Activated T-cell treated with anti-CD3 and anti-CD28 coated beads, Interleukin-2, amount 50 U/mL, for 72 hours (primary cell): ENCODE results near the gene TEX2. TPM values are rescaled to one million over a fixed set of nuclear protein-coding genes. Genes with fewer than 3 reads are reported as not detected.
"Not testable (repeated sequence)": the region's sequence is repeated elsewhere in the genome, so short reads cannot be mapped to it uniquely, and the experiment has no call there.

Experiments
- ATAC-seq, 2 donors: fragments of 150-1000 bp; cut with Tn5 transposase; replicated peaks in 1 of 2; 2 replicates each; pipeline ENCODE4 v1.10.0; 2021; ENCODE audit warnings: moderate library complexity in 2 of 2, mild to moderate bottlenecking in 1 of 2
- DNase-seq, 2 donors: peaks; one replicate each; pipeline ENCODE4 v3.0.0; 2021 to 2022; ENCODE audit warnings: mixed read lengths in 1 of 2
- H3K27ac Mint-ChIP-seq: one replicate; pipeline ENCODE4 v1.8.0; 2022; ENCODE audit warnings: mild to moderate bottlenecking, moderate library complexity, mixed read lengths
- H3K27me3 Mint-ChIP-seq: one replicate; pipeline ENCODE4 v1.8.0; 2022; ENCODE audit warnings: low read depth, mixed read lengths
- H3K36me3 Mint-ChIP-seq, 2 donors: one replicate each; pipeline ENCODE4 v1.8.0; 2022; ENCODE audit warnings: mixed read lengths in 2 of 2, mild to moderate bottlenecking in 1 of 2; ENCODE audit not compliant: insufficient read depth in 2 of 2
- H3K4me1 Mint-ChIP-seq: one replicate; pipeline ENCODE4 v1.8.0; 2022; ENCODE audit warnings: low read depth, mixed read lengths
- H3K4me3 Mint-ChIP-seq, 2 donors: one replicate each; pipeline ENCODE4 v1.8.0; 2022; ENCODE audit warnings: mild to moderate bottlenecking in 2 of 2, mixed read lengths in 2 of 2, moderate library complexity in 2 of 2
- H3K9me3 Mint-ChIP-seq, 2 donors: one replicate each; pipeline ENCODE4 v1.8.0; 2022; ENCODE audit warnings: mixed read lengths in 2 of 2
- total RNA-seq, 2 donors: library from RNA; stranded (reverse); gene quantifications; one replicate each; pipeline ENCODE4 v1.2.3, GENCODE V29; 2022

TEX2 gene
- total RNA-seq, 2 donors from 2014 or later, result 10.5 to 15.7 TPM

DNA sequence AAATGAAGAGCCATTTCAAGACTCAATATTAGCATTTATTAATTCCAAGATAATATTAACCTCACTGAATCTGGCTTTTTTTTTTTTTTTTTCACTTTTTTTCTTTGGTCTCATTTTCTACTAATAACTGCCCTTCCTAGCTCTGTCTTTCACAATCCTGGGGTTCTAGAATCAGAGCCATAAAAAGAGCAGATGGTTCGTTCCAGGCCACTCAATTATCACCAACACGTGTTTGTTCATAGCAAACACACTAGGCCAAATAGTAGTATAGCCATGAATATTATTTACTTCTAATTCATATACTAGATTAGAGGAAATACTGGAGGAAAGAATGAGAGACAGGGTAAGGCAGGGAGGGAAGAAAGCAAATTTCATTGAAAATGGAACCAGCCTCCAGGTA is 39.8 kb downstream of the TEX2 start:
- no peak for ATAC-seq
- peaks cover 15% of the 10 kb centered on the region for H3K4me1 Mint-ChIP-seq
- no peaks in the 10 kb centered on the region for H3K27me3 Mint-ChIP-seq
- H3K9me3 Mint-ChIP-seq, result no peaks in the 10 kb centered on the region
- no peak overlapping the region for H3K4me3 Mint-ChIP-seq
- peaks cover 1 to 2% of the 10 kb centered on the region in 2 donors for H3K36me3 Mint-ChIP-seq
- DNase-seq, result no peak
- H3K27ac Mint-ChIP-seq, result no peak overlapping the region

DNA sequence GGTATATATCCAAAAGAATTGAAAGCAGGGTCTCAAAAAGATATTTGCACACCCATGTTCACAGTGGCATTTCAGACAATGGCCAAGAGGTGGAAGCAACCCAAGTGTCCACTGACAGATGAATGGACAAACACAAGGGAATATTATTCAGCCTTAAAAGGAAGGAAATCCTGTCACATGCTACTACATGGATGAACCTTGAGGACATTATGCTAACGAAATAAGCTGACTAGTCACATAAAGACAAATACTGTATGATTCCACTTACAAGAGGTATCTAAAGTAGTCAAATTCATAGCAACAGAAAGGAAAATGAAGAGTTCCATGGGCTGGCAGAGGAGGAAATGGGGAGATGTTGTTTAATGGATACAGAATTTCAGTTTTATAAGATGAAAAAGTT is 41.4 kb downstream of the TEX2 start:
- Mint-ChIP-seq H3K4me1 (peaks cover 30% of the 10 kb centered on the region), H3K4me3 (no peak overlapping the region), H3K27me3 (no peaks in the 10 kb centered on the region), H3K9me3 (no peaks in the 10 kb centered on the region), H3K36me3 (peaks cover 1 to 2% of the 10 kb centered on the region in 2 donors), H3K27ac (no peak overlapping the region)
- DNase-seq (no peak), ATAC-seq (no peak)

DNA sequence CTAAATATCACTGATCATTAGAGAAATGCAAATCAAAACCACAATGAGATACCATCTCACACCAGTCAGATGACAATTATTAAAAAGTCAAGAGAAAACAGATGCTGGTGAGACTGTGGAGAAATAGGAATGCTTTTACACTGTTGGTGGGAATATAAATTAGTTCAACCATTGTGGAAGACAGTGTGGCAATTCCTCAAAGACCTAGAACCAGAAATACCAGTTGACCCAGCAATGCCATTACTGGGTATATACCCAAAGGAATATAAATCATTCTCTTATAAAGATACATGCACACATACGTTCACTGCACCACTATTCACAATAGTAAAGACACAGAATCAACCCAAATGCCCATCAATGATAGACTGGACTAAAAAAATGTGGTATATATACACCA is 42.5 kb downstream of the TEX2 start:
- ATAC-seq, H3K27ac Mint-ChIP-seq, DNase-seq, H3K27me3 Mint-ChIP-seq, H3K36me3 Mint-ChIP-seq, H3K4me3 Mint-ChIP-seq, H3K9me3 Mint-ChIP-seq: not testable (repeated sequence)
- peaks cover 30% of the 10 kb centered on the region for H3K4me1 Mint-ChIP-seq

GRCh38 chr17:64219571-64219970 is 43.5 kb downstream of the TEX2 start:
- peaks cover 30% of the 10 kb centered on the region for H3K4me1 Mint-ChIP-seq
- no peak overlapping the region for H3K4me3 Mint-ChIP-seq
- ATAC-seq, result no peak
- peaks cover 1 to 2% of the 10 kb centered on the region in 2 donors for H3K36me3 Mint-ChIP-seq
- no peaks in the 10 kb centered on the region for H3K9me3 Mint-ChIP-seq
- H3K27ac Mint-ChIP-seq, result no peak overlapping the region
- no peaks in the 10 kb centered on the region for H3K27me3 Mint-ChIP-seq
- no peak for DNase-seq

DNA sequence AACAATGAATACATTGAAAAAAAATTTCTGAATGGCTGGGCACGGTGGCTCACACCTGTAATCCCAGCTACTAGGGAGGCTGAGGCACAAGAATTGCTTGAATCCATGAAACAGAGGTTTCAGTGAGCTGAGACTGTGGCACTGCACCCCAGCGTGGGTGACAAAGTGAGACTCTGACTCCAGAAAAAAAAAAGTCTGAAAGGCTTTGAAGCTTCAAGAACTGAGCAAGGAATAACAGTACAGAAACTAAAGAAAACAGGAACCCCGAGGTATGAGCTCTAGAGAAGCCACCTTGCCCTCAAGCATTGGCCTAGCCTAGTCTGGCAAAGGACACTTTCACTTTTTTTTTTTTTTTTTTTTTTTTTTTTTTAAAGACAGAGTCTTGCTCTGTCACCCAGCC is 45.0 kb downstream of the TEX2 start:
- no peaks in the 10 kb centered on the region for H3K9me3 Mint-ChIP-seq
- H3K27ac Mint-ChIP-seq, result no peak overlapping the region
- ATAC-seq (peak; percentile 99), DNase-seq (peak; percentile 34 to 58)
- H3K36me3 Mint-ChIP-seq, result peaks cover 1 to 6% of the 10 kb centered on the region in 2 donors
- H3K4me1 Mint-ChIP-seq, result peaks cover 30% of the 10 kb centered on the region
- no peaks in the 10 kb centered on the region for H3K27me3 Mint-ChIP-seq
- peak overlapping the region in 1 of 2 donors; percentile 42 for H3K4me3 Mint-ChIP-seq

DNA sequence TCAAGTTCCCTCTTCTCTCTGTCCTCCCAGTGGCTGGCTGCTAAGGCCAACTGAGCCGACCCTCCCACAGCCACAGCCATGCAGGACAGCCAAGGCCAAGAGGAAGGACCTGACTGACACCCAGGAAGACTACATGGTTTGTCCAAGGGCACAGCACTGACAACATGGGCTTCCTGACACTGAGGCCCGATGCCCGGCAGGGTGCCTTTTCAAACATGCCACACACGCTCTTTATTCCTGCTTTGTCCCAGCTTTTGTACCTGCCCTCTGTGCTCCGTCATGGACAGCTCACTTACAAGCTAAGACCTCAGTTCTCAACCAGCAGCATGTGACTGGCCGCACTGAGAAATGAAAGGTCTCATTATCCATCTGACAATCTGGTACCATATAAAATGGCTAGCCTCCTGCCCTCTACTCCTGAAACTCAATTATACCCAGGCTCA is 45.8 kb downstream of the TEX2 start:
- Mint-ChIP-seq H3K27me3 (no peaks in the 10 kb centered on the region), H3K4me3 (peak overlapping the region in 1 of 2 donors; percentile 0), H3K27ac (no peak overlapping the region), H3K9me3 (no peaks in the 10 kb centered on the region), H3K4me1 (peaks cover 30% of the 10 kb centered on the region), H3K36me3 (peaks cover 1 to 6% of the 10 kb centered on the region in 2 donors)
- no peak for ATAC-seq
- no peak for DNase-seq

GRCh38 chr17:64216338-64217248 is 46.5 kb downstream of the TEX2 start:
- Mint-ChIP-seq H3K27me3 (no peaks in the 10 kb centered on the region), H3K27ac (no peak overlapping the region), H3K9me3 (no peaks in the 10 kb centered on the region), H3K4me1 (peaks cover 35% of the 10 kb centered on the region), H3K4me3 (no peak overlapping the region), H3K36me3 (peaks cover 1 to 6% of the 10 kb centered on the region in 2 donors)
- peak in 1 of 2 donors; percentile 13 for ATAC-seq
- DNase-seq, result peak in 1 of 2 donors; percentile 9

- ATAC-seq, result no peak
Observed at GRCh38 chr17:64216000-64216337, 47.1 kb downstream of the TEX2 start.

DNA sequence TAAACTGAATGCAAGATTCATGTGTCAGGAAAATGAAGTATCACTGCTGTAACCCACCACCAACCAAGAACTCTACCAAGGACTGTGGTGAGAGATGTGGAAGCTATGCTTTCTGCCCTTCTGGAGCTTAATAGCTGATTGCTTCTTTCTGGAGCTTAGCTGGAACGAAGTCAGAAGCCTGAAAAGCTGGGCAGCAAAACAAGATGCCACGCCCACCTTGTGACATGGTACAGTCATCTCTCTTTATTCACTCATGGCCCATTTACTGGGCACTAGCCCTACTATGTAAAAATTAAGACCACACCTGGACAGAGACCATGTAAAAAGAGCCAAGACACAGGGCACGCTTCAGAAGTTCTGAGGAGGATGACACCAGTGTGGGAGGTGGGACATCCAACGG is 48.1 kb downstream of the TEX2 start:
- Mint-ChIP-seq H3K4me1 (peaks cover 37% of the 10 kb centered on the region), H3K9me3 (no peaks in the 10 kb centered on the region), H3K4me3 (no peak overlapping the region), H3K36me3 (peaks cover 1 to 4% of the 10 kb centered on the region in 2 donors), H3K27me3 (no peaks in the 10 kb centered on the region), H3K27ac (no peak overlapping the region)
- ATAC-seq, result no peak
- DNase-seq, result no peak

More at GRCh38 chr17:64216000-64216337, 47.1 kb downstream of the TEX2 start:
- peaks cover 35% of the 10 kb centered on the region for H3K4me1 Mint-ChIP-seq
- peaks cover 1 to 5% of the 10 kb centered on the region in 2 donors for H3K36me3 Mint-ChIP-seq
- no peak overlapping the region for H3K4me3 Mint-ChIP-seq
- H3K9me3 Mint-ChIP-seq, result no peaks in the 10 kb centered on the region
- no peaks in the 10 kb centered on the region for H3K27me3 Mint-ChIP-seq
- H3K27ac Mint-ChIP-seq, result no peak overlapping the region
- no peak for DNase-seq

DNA sequence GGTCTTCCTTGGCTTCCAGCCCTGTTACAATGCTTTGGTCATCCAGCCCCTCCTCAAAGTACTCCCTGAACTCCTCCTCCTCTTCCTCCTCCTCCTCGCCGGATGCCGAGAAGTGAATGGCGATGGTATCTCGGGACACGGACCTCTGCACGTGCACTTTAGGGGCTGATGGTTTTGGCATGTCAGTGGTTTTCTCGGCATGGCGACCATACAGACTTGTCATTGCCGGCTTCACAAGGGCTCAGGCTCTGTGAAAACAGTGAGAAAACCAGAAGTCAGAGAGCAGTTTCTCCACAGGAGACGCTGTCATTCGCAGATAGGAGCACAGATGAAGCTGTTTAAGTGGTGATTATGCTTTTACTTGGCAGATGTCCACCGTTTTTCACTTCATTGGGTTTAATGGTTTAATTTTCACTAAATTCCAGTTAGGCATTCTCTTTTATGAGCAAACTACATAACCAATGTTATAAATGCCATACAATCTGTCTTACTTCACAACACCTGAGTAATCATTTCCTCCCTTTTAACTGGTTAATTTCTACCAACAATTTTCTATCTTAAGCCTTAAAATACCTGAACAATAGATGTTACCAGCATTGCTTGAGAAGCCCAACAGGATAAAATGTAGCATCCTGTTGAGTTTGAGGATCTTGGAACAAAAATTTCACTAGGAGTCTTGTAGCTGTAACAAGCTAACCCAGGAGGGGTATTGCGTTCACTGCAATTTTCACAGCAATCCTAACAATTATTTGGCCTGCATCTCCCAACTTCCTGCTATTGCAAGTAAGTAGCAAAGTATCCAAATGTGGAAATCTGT is 48.9 kb downstream of the TEX2 start:
- DNase-seq, result no peak
- Mint-ChIP-seq H3K4me1 (peaks cover 38% of the 10 kb centered on the region), H3K27ac (no peak overlapping the region), H3K27me3 (no peaks in the 10 kb centered on the region), H3K4me3 (no peak overlapping the region), H3K9me3 (no peaks in the 10 kb centered on the region), H3K36me3 (peaks cover 0 to 4% of the 10 kb centered on the region in 2 donors)
- no peak for ATAC-seq

- Mint-ChIP-seq H3K4me1 (peaks cover 22% of the 10 kb centered on the region), H3K9me3 (no peaks in the 10 kb centered on the region), H3K27me3 (no peaks in the 10 kb centered on the region), H3K36me3 (peaks cover 0 to 4% of the 10 kb centered on the region in 2 donors), H3K4me3 (no peak overlapping the region), H3K27ac (peak overlapping the region; percentile 34)
- DNase-seq, result no peak
- peak in 1 of 2 donors; percentile 48 for ATAC-seq
Observed at GRCh38 chr17:64212122-64212521, 50.9 kb downstream of the TEX2 start.

DNA sequence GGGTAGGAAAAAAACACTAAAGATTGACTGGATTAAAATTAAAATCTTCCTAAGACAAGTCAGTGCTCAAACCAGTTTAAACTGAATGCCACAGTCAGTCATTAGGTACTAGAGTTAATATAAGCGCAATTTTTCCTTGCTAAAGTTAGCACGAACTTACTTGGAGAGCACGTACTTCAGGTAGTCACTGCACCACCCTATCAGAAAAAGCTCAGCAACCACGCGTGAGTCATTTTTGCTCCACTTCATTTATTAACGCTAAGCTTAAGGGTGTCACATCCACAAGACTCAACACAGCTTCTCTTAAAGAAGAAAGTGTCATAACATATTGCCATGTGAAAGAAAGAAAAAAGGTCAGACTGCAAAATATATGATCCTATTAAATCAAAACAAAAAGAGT is 53.1 kb downstream of the TEX2 start:
- peaks cover 0 to 4% of the 10 kb centered on the region in 2 donors for H3K36me3 Mint-ChIP-seq
- no peak overlapping the region for H3K27ac Mint-ChIP-seq

DNA sequence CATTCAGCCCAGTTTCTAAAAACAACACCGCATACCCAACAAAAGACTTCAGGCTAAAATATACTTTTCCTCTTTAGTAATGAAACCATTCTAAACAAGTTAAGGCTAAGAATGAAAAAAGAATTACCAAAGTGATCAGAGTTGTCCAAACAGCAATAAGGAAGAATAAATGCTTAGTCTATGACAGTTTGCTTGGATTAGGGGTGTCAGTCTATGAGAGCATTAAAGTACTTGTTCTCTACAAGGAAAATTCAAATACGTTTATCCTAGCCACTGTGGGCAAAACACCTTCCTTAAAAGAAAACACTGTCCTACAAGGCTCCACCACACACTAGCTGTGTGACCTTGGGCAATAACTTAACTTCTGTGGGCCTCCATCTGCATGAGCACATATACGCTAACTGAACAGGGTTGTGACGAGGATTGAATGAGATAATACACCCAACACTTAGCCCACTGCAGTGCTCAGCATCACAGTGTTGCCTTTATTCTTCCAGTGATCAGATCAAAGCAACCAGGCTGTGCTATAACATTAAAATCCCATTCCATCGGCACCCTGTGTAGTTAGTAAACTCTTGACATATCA is 53.6 kb downstream of the TEX2 start:
- H3K36me3 Mint-ChIP-seq, result peaks cover 0 to 4% of the 10 kb centered on the region in 2 donors
- H3K4me3 Mint-ChIP-seq, result no peak overlapping the region
- H3K27ac Mint-ChIP-seq, result no peak overlapping the region
- peaks cover 19% of the 10 kb centered on the region for H3K4me1 Mint-ChIP-seq
- DNase-seq (no peak), ATAC-seq (no peak)
- no peaks in the 10 kb centered on the region for H3K27me3 Mint-ChIP-seq
- H3K9me3 Mint-ChIP-seq, result no peaks in the 10 kb centered on the region

More for the DNA sequence above, 53.1 kb downstream of the TEX2 start:
- DNase-seq (no peak), ATAC-seq (no peak)
- Mint-ChIP-seq H3K27me3 (no peaks in the 10 kb centered on the region), H3K4me3 (no peak overlapping the region), H3K4me1 (peaks cover 19% of the 10 kb centered on the region), H3K9me3 (no peaks in the 10 kb centered on the region)
